Body of pancreas (tissue), 4 donors: ENCODE results near the gene PHOX2A.

Source experiments
- CTCF ChIP-seq, 7 experiments: fragments of 450-650 bp in 4 of 7; fragments of 200-600 bp in 3 of 7; sonication (generic) in 3 of 7; IDR thresholded peaks; one replicate each; pipeline ENCODE4 v1.5.1; 2016 to 2019; ENCODE audit warnings: antibody characterized with exemption in 7 of 7
- POLR2A ChIP-seq, 3 donors: fragments of 450-650 bp; IDR thresholded peaks; one replicate each; pipeline ENCODE4 v1.6.1; 2016; ENCODE audit warnings: antibody characterized with exemption in 3 of 3, mild to moderate bottlenecking in 2 of 3

GRCh38 chr11:72274435-72274834 lies 30.5 kb upstream of the PHOX2A start:
- TF ChIP-seq CTCF (IDR thresholded peaks at IDR 0.05) (no peak), POLR2A (IDR thresholded peaks at IDR 0.05) (no peak)
